Mesothelial cell of epicardium (in vitro differentiated cells): Measurements from ENCODE around the gene SAMD9L. TPM values are rescaled to one million over a fixed set of nuclear protein-coding genes. Genes with fewer than 3 reads are reported as not detected.

ENCODE experiments used
- DNase-seq, 2 experiments: peaks; one replicate each; pipeline ENCODE4 v3.0.0; 2021; ENCODE audit warnings: low spot score in 2 of 2; ENCODE audit not compliant: unreplicated experiment in 2 of 2
- H3K27ac Mint-ChIP-seq: 2 replicates; pipeline ENCODE4 v1.8.0; 2021; ENCODE audit warnings: mixed read lengths
- H3K27me3 Mint-ChIP-seq: 2 replicates; pipeline ENCODE4 v1.8.0; 2021; ENCODE audit warnings: low read depth, mixed read lengths
- H3K36me3 Mint-ChIP-seq: 2 replicates; pipeline ENCODE4 v1.8.0; 2021; ENCODE audit warnings: mixed read lengths
- H3K4me1 Mint-ChIP-seq: 2 replicates; pipeline ENCODE4 v1.8.0; 2021; ENCODE audit warnings: mixed read lengths
- H3K4me3 Mint-ChIP-seq: 2 replicates; pipeline ENCODE4 v1.8.0; 2021; ENCODE audit warnings: mild to moderate bottlenecking, moderate library complexity, mixed read lengths
- H3K9me3 Mint-ChIP-seq: 2 replicates; pipeline ENCODE4 v1.8.0; 2021; ENCODE audit warnings: mixed read lengths
- total RNA-seq: library from RNA; stranded (reverse); gene quantifications from 3 replicates; pipeline ENCODE4 v1.2.1, GENCODE V29; 2021
- TF ChIP-seq, protein P1 (sequence below): fragments of 200-600 bp; sonication (generic); IDR thresholded peaks from one replicate; pipeline ENCODE4 v1.5.0; 2021; ENCODE audit warnings: antibody characterized with exemption; ENCODE audit not compliant: unreplicated experiment

SAMD9L gene
- total RNA-seq, 1 donor from 2014 or later = 2.1 TPM

DNA sequence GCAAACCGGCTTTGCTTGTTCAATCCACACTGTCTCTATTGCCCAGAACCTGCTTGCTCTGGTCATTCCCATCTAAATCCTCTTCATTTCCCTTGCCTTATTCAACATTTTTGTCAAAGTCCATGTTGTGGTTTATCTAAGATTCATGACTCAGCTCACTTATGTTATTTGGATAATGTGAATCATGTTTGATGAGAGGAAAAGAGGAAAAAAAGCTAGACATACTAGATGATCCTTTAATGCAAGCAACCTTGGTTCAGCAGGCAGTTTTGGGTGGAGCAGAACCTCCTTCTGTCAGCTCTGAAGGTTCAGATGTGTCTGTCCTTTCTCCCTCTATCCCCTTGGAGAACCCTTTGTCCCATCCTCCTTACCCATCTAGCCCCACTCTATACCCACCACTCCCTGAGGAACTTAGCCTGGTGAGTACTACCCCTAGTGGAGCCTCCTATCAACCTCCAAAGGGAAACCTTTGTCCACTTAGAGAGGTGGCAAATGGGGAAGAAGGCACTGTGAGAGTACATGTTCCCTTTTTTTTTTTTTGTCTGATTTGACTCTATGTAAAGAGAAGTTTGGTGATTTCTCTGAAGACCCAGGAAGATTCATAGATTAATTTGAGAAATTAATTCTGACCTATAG is 2.1 kb upstream of the SAMD9L start:
- no peaks in the 10 kb centered on the region for H3K9me3 Mint-ChIP-seq
- peaks cover 18% of the 10 kb centered on the region for H3K4me1 Mint-ChIP-seq
- H3K27ac Mint-ChIP-seq = no peak overlapping the region
- no peaks in the 10 kb centered on the region for H3K36me3 Mint-ChIP-seq
- H3K27me3 Mint-ChIP-seq = peaks cover 67% of the 10 kb centered on the region
- TF ChIP-seq, protein P1, sequence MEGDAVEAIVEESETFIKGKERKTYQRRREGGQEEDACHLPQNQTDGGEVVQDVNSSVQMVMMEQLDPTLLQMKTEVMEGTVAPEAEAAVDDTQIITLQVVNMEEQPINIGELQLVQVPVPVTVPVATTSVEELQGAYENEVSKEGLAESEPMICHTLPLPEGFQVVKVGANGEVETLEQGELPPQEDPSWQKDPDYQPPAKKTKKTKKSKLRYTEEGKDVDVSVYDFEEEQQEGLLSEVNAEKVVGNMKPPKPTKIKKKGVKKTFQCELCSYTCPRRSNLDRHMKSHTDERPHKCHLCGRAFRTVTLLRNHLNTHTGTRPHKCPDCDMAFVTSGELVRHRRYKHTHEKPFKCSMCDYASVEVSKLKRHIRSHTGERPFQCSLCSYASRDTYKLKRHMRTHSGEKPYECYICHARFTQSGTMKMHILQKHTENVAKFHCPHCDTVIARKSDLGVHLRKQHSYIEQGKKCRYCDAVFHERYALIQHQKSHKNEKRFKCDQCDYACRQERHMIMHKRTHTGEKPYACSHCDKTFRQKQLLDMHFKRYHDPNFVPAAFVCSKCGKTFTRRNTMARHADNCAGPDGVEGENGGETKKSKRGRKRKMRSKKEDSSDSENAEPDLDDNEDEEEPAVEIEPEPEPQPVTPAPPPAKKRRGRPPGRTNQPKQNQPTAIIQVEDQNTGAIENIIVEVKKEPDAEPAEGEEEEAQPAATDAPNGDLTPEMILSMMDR = no peak
- no peak for DNase-seq
- H3K4me3 Mint-ChIP-seq = no peak overlapping the region

DNA sequence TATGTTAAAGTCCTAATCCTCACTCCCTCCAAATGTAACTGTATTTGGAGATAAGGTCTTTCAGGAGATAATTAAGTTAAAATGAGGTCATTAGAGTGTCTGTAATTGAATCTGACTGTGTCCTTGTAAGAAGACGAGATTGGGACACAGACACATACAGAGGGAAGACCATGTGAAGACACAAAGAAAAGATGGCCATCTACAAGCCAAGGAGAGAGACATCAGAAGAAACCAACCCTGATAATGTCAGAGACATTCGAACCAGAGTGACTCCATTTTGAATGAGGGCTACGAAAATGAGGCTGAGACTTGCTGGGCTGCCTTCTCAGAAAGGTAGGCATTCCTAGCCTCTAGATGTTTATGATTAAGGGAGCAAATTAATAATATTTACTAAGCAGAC is 542 bp upstream of the SAMD9L start:
- Mint-ChIP-seq H3K27ac (no peak overlapping the region), H3K9me3 (no peaks in the 10 kb centered on the region), H3K27me3 (peaks cover 62% of the 10 kb centered on the region), H3K36me3 (no peaks in the 10 kb centered on the region), H3K4me3 (no peak overlapping the region), H3K4me1 (peaks cover 18% of the 10 kb centered on the region)
- no peak for DNase-seq
- TF ChIP-seq, protein P1 = no peak

DNA sequence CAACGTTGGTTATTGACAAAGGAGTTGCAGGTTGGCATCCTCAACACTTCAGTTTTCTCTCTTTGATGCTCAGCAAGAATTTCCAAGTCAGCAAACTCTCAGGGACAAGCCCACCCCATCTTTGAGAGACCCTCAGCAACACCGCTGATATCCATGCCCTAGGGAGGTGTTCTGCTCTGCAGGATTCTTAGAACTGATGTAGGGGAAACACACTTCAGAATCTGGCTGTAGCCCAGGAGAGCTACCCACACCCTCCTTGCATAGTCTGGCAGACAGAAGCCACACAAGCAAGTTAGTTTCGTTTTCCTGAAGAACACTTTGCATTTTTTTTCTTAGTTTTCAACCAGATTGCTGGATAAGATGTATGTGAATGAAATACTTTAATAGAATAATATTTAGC is 822 bp downstream of the SAMD9L start:
- H3K27me3 Mint-ChIP-seq = peaks cover 52% of the 10 kb centered on the region
- peak overlapping the region; percentile 53 for H3K27ac Mint-ChIP-seq
- H3K9me3 Mint-ChIP-seq = no peaks in the 10 kb centered on the region
- no peak for DNase-seq
- peak overlapping the region; percentile 29 for H3K4me3 Mint-ChIP-seq
- peaks cover 18% of the 10 kb centered on the region for H3K4me1 Mint-ChIP-seq
- no peaks in the 10 kb centered on the region for H3K36me3 Mint-ChIP-seq
- TF ChIP-seq, protein P1 = no peak

DNA sequence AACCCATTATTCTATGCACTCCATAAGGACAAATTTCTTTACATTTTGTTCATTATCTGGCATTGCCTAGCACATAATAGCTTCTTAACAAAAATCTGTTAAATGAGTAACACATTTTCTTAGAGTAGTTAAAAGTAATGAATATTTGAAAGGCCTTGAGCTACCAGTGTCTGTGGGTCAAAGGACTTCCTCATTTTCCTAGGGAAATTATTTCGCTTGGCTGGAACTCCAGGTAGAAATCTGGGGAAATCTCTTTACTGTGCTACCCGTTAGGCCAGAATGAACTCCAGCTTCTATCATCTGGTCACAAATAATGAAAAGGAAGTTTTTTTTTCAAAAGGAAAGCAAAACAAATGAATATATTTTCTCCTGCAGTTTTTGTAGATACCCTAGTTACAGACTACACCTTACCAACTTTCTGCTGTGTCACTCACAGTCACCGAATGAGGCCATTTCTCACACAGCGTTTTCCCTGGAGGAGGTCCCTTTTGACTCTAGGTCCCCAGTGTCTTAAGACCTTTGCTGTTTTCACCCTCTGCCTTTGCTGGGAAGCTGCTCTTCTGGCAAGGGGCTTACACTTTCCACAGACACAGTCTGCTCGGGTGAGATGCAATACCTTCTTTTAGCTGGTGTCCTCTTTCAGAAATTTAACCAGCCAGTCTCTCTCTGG is 1.6 kb downstream of the SAMD9L start:
- no peak overlapping the region for H3K27ac Mint-ChIP-seq
- H3K36me3 Mint-ChIP-seq = no peaks in the 10 kb centered on the region
- no peaks in the 10 kb centered on the region for H3K9me3 Mint-ChIP-seq
- peaks cover 47% of the 10 kb centered on the region for H3K27me3 Mint-ChIP-seq
- no peak overlapping the region for H3K4me3 Mint-ChIP-seq
- DNase-seq = no peak
- TF ChIP-seq, protein P1 = no peak
- peaks cover 18% of the 10 kb centered on the region for H3K4me1 Mint-ChIP-seq

DNA sequence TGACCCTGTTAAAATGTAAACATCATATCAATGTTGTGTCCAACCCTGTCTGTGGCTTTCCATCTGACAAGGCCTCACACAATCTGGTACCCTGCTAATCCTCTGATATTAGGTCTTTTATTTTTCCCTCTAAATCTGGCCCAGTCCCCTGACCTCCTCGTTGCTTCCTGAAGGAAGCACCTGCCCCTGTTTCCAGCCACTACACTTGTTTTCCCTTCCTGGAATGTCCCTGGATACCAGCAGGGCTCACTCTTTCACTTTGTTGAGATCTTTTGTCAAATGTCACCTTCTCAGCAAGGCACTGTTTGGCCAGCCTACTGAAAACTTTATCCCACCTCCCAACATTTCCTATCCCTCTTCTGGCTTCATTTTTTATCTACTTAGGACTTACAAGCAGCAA is 2.1 kb downstream of the SAMD9L start:
- Mint-ChIP-seq H3K36me3 (no peaks in the 10 kb centered on the region), H3K4me1 (peaks cover 18% of the 10 kb centered on the region), H3K4me3 (no peak overlapping the region), H3K27ac (no peak overlapping the region), H3K27me3 (peaks cover 42% of the 10 kb centered on the region), H3K9me3 (no peaks in the 10 kb centered on the region)
- TF ChIP-seq, protein P1 = no peak
- DNase-seq = no peak
